HG03354 (cell line): ENCODE measurements around the gene KDF1.
"Not testable (repeated sequence)": the region's sequence is repeated elsewhere in the genome, so short reads cannot be mapped to it uniquely, and the experiment has no call there.

Source experiments
- ATAC-seq: cut with Tn5 transposase; IDR thresholded peaks from one replicate; pipeline ENCODE4 v1.9.1; 2021; ENCODE audit warnings: mild to moderate bottlenecking; ENCODE audit not compliant: unreplicated experiment, poor library complexity, severe bottlenecking

The KDF1 gene

GRCh38 chr1:26960625-26960966, 328 bp upstream of the KDF1 start:
- no peak for ATAC-seq

- ATAC-seq: no peak
Observed at GRCh38 chr1:26959270-26959669, 998 bp downstream of the KDF1 start.

- no peak for ATAC-seq
Observed at GRCh38 chr1:26957306-26957705, 3.0 kb downstream of the KDF1 start.

- no peak for ATAC-seq
Observed at GRCh38 chr1:26956321-26956720, 3.9 kb downstream of the KDF1 start.

GRCh38 chr1:26953374-26953773, 6.9 kb downstream of the KDF1 start:
- no peak for ATAC-seq

- no peak for ATAC-seq
Observed at GRCh38 chr1:26951821-26952497, 8.3 kb downstream of the KDF1 start.

GRCh38 chr1:26951216-26951615, 9.1 kb downstream of the KDF1 start:
- no peak for ATAC-seq

- ATAC-seq: no peak
Observed at GRCh38 chr1:26950602-26951001, 9.7 kb downstream of the KDF1 start.

- ATAC-seq: no peak
Observed at GRCh38 chr1:26949926-26950319, 10.3 kb downstream of the KDF1 start.

GRCh38 chr1:26949266-26949925, 10.9 kb downstream of the KDF1 start:
- ATAC-seq: no peak

- not testable (repeated sequence) for ATAC-seq
Observed at GRCh38 chr1:26948725-26949057, 11.6 kb downstream of the KDF1 start.

- no peak for ATAC-seq
Observed at GRCh38 chr1:26946270-26946669, 14.0 kb downstream of the KDF1 start.

- no peak for ATAC-seq
Observed at GRCh38 chr1:26945728-26946127, 14.5 kb downstream of the KDF1 start.

GRCh38 chr1:26945138-26945537, 15.1 kb downstream of the KDF1 start:
- no peak for ATAC-seq

- no peak for ATAC-seq
Observed at GRCh38 chr1:26942656-26943055, 17.6 kb downstream of the KDF1 start.

GRCh38 chr1:26941311-26941710, 19.0 kb downstream of the KDF1 start:
- no peak for ATAC-seq

GRCh38 chr1:26938659-26939025, 21.6 kb downstream of the KDF1 start:
- no peak for ATAC-seq

- no peak for ATAC-seq
Observed at GRCh38 chr1:26938004-26938658, 22.1 kb downstream of the KDF1 start.

- ATAC-seq: no peak
Observed at GRCh38 chr1:26936823-26937222, 23.4 kb downstream of the KDF1 start.

GRCh38 chr1:26932531-26932930, 27.7 kb downstream of the KDF1 start:
- peak; percentile 58 for ATAC-seq

GRCh38 chr1:26923711-26924110, 36.6 kb downstream of the KDF1 start:
- ATAC-seq: no peak
